ENCODE data around the gene ECM1. TPM values are rescaled to one million over a fixed set of nuclear protein-coding genes. Genes with fewer than 3 reads are reported as not detected.

Gene ECM1
- polyA plus RNA-seq, 1 donor (not counting 4 experiments of a cell fraction or from before 2014, with no cell fraction given) = 23.6 TPM

- H3K4me2 ChIP-seq (ENCODE audit: control insufficient read depth, extremely low read depth, insufficient read depth, low read depth, low read length) = no peak overlapping the region
- peaks cover 3% of the 10 kb centered on the region for H3K79me2 ChIP-seq (ENCODE audit: control insufficient read depth, insufficient read depth, low read length)
- H3K4me1 ChIP-seq (ENCODE audit: control insufficient read depth, extremely low read depth, insufficient read depth, low read length) = peaks cover 21% of the 10 kb centered on the region
- H3K27ac ChIP-seq (ENCODE audit: control insufficient read depth, insufficient read depth, low read length) = no peak overlapping the region
- H3K9me3 ChIP-seq (ENCODE audit: control insufficient read depth, low read depth, low read length) = no peaks in the 10 kb centered on the region
- H3K27me3 ChIP-seq (ENCODE audit: control insufficient read depth, extremely low read depth, insufficient read depth, low read length) = no peaks in the 10 kb centered on the region
- H3K9me1 ChIP-seq (ENCODE audit: control insufficient read depth, extremely low read depth, insufficient read depth, low read length) = peaks cover 3% of the 10 kb centered on the region
- peaks cover 0 to 4% of the 10 kb centered on the region in 2 experiments for H3K36me3 ChIP-seq (ENCODE audit: control insufficient read depth in 2 of 2, extremely low read depth in 1 of 2, insufficient read depth in 2 of 2, low read length in 2 of 2)
- H4K20me1 ChIP-seq (ENCODE audit: control insufficient read depth, extremely low read depth, insufficient read depth, low read length) = no peaks in the 10 kb centered on the region
- DNase-seq (ENCODE audit: low read depth, low spot score) (no peak), FAIRE-seq (no peak)
- no peak overlapping the region for H2AFZ ChIP-seq (ENCODE audit: control insufficient read depth, low read length)
- H3K4me3 ChIP-seq (ENCODE audit: control insufficient read depth in 2 of 3, extremely low read depth in 1 of 3, insufficient read depth in 2 of 3, low read depth in 1 of 3, low read length in 3 of 3) = no peak overlapping the region
- dilution Hi-C loops (cut with MboI; ENCODE audit: extremely low pct_ligation_motif_present, low sequenced_read_pairs) = no loop called here
- TF ChIP-seq, protein P1, sequence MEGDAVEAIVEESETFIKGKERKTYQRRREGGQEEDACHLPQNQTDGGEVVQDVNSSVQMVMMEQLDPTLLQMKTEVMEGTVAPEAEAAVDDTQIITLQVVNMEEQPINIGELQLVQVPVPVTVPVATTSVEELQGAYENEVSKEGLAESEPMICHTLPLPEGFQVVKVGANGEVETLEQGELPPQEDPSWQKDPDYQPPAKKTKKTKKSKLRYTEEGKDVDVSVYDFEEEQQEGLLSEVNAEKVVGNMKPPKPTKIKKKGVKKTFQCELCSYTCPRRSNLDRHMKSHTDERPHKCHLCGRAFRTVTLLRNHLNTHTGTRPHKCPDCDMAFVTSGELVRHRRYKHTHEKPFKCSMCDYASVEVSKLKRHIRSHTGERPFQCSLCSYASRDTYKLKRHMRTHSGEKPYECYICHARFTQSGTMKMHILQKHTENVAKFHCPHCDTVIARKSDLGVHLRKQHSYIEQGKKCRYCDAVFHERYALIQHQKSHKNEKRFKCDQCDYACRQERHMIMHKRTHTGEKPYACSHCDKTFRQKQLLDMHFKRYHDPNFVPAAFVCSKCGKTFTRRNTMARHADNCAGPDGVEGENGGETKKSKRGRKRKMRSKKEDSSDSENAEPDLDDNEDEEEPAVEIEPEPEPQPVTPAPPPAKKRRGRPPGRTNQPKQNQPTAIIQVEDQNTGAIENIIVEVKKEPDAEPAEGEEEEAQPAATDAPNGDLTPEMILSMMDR (optimal IDR thresholded peaks at IDR 0.05 in 1 of 3, IDR thresholded peaks at IDR 0.05 in 1 of 3, conservative IDR thresholded peaks at IDR 0.05 in 1 of 3; ENCODE audit: extremely low read depth in 1 of 3, insufficient read depth in 2 of 3, low read length in 3 of 3) = no peak
- TF ChIP-seq EZH2 (IDR thresholded peaks at IDR 0.05; ENCODE audit: low read length) = no peak
- H3K9ac ChIP-seq (ENCODE audit: control insufficient read depth, extremely low read depth, insufficient read depth, low read length) = no peak overlapping the region
Measured at GRCh38 chr1:150557813-150558212, 49.9 kb downstream of the ECM1 start.

GRCh38 chr1:150558303-150558704 lies 50.4 kb downstream of the ECM1 start:
- no peaks in the 10 kb centered on the region for H3K27me3 ChIP-seq (ENCODE audit: control insufficient read depth, extremely low read depth, insufficient read depth, low read length)
- H3K79me2 ChIP-seq (ENCODE audit: control insufficient read depth, insufficient read depth, low read length) = peaks cover 3% of the 10 kb centered on the region
- no peaks in the 10 kb centered on the region for H4K20me1 ChIP-seq (ENCODE audit: control insufficient read depth, extremely low read depth, insufficient read depth, low read length)
- no peak overlapping the region for H3K27ac ChIP-seq (ENCODE audit: control insufficient read depth, insufficient read depth, low read length)
- no peaks in the 10 kb centered on the region for H3K9me3 ChIP-seq (ENCODE audit: control insufficient read depth, low read depth, low read length)
- dilution Hi-C loops (cut with MboI; ENCODE audit: extremely low pct_ligation_motif_present, low sequenced_read_pairs) = no loop called here
- no peak for DNase-seq (ENCODE audit: low read depth, low spot score)
- FAIRE-seq = no peak
- H3K9ac ChIP-seq (ENCODE audit: control insufficient read depth, extremely low read depth, insufficient read depth, low read length) = no peak overlapping the region
- peaks cover 0 to 4% of the 10 kb centered on the region in 2 experiments for H3K36me3 ChIP-seq (ENCODE audit: control insufficient read depth in 2 of 2, extremely low read depth in 1 of 2, insufficient read depth in 2 of 2, low read length in 2 of 2)
- H3K4me2 ChIP-seq (ENCODE audit: control insufficient read depth, extremely low read depth, insufficient read depth, low read depth, low read length) = no peak overlapping the region
- H2AFZ ChIP-seq (ENCODE audit: control insufficient read depth, low read length) = no peak overlapping the region
- no peak overlapping the region for H3K4me3 ChIP-seq (ENCODE audit: control insufficient read depth in 2 of 3, extremely low read depth in 1 of 3, insufficient read depth in 2 of 3, low read depth in 1 of 3, low read length in 3 of 3)
- no peak for TF ChIP-seq EZH2 (IDR thresholded peaks at IDR 0.05; ENCODE audit: low read length)
- TF ChIP-seq, protein P1 (optimal IDR thresholded peaks at IDR 0.05 in 1 of 3, IDR thresholded peaks at IDR 0.05 in 1 of 3, conservative IDR thresholded peaks at IDR 0.05 in 1 of 3; ENCODE audit: extremely low read depth in 1 of 3, insufficient read depth in 2 of 3, low read length in 3 of 3) = no peak
- peaks cover 26% of the 10 kb centered on the region for H3K4me1 ChIP-seq (ENCODE audit: control insufficient read depth, extremely low read depth, insufficient read depth, low read length)
- H3K9me1 ChIP-seq (ENCODE audit: control insufficient read depth, extremely low read depth, insufficient read depth, low read length) = peaks cover 3% of the 10 kb centered on the region

All from keratinocyte (primary cell).